Lung (tissue), 12 donors: ENCODE data around the gene PXMP4. TPM values are rescaled to one million over a fixed set of nuclear protein-coding genes. Genes with fewer than 3 reads are reported as not detected.

Experiments used
- ATAC-seq: fragments of 200-7000 bp; cut with Tn5 transposase; one replicate; pipeline ENCODE4 v1.9.1; 2020; ENCODE audit warnings: moderate number of reproducible peaks; ENCODE audit not compliant: insufficient read depth, low FRiP score
- DNase-seq, 3 donors: peaks; one replicate each; pipeline ENCODE4 v3.0.0-alpha.2; 2013 to 2017
- H3K27ac ChIP-seq, 2 donors: one replicate each; pipeline ENCODE4 v1.5.1; 2013; ENCODE audit warnings: mild to moderate bottlenecking in 2 of 2, moderate library complexity in 2 of 2, control low read depth in 1 of 2, inconsistent platforms in 1 of 2, low read depth in 1 of 2, low read length in 1 of 2
- H3K27me3 ChIP-seq, 3 donors: one replicate each; pipeline ENCODE4 v1.5.1; 2013; ENCODE audit warnings: low read length in 2 of 3; ENCODE audit not compliant: control insufficient read depth in 3 of 3, insufficient read depth in 3 of 3
- H3K36me3 ChIP-seq, 4 donors: one replicate each; pipeline ENCODE4 v1.5.1; 2013; ENCODE audit warnings: low read length in 4 of 4, mild to moderate bottlenecking in 1 of 4, moderate library complexity in 1 of 4; ENCODE audit not compliant: control insufficient read depth in 4 of 4, insufficient read depth in 4 of 4
- H3K4me1 ChIP-seq, 5 donors: one replicate each; pipeline ENCODE4 v1.5.1; 2013; ENCODE audit warnings: low read length in 5 of 5, mild to moderate bottlenecking in 2 of 5, moderate library complexity in 1 of 5; ENCODE audit not compliant: control insufficient read depth in 5 of 5, insufficient read depth in 5 of 5
- H3K4me3 ChIP-seq: one replicate; pipeline ENCODE4 v1.5.1; 2013; ENCODE audit warnings: mild to moderate bottlenecking, control low read depth, moderate library complexity
- H3K9ac ChIP-seq, 2 donors: one replicate each; pipeline ENCODE4 v1.5.1; 2013; ENCODE audit warnings: low read length in 2 of 2, control low read depth in 1 of 2; ENCODE audit not compliant: insufficient read depth in 1 of 2
- H3K9me3 ChIP-seq, 4 donors: one replicate each; pipeline ENCODE4 v1.5.1; 2013; ENCODE audit warnings: low read length in 3 of 4, mild to moderate bottlenecking in 1 of 4, moderate library complexity in 1 of 4; ENCODE audit not compliant: control insufficient read depth in 4 of 4, insufficient read depth in 3 of 4
- CTCF ChIP-seq: IDR thresholded peaks from 2 replicates; pipeline ENCODE4 v1.5.1; 2012; ENCODE audit warnings: mild to moderate bottlenecking; ENCODE audit errors: control extremely low read depth, extremely low read depth
- WGBS, 2 donors: extraction: QIAGEN DNeasy Blood & Tissue Kit; methylation state at CpG; one replicate each; pipeline ENCODE4 v1.1.7; 2013; 5-methylcytosine and 5-hydroxymethylcytosine counted together
- polyA plus RNA-seq, 2 donors: library from polyadenylated mRNA; stranded (reverse); fragments of 200-250 nt; gene quantifications; one replicate each; pipeline ENCODE4 v1.2.1, GENCODE V29; 2013
- total RNA-seq, 2 donors: library from RNA; depleted of rRNA in 1 of 2; stranded (reverse); fragments of >200 nt in 1 of 2; gene quantifications; one replicate each; pipeline ENCODE4 v1.2.1, GENCODE V29; 2014 to 2021
- donor health status: control.
- donor health status: control.
- donor health status: Bipolar disorder and iron deficiency.
- donor health status: healthy.
- donor health status: DM: yes; HTN: yes; CAD: no.

The PXMP4 gene
- total and polyA plus RNA-seq, 4 donors, result 10.2 to 36.8 (median 26.8) TPM

- Histone ChIP-seq H3K9ac (no peak overlapping the region), H3K4me3 (no peak overlapping the region), H3K27ac (no peak overlapping the region), H3K27me3 (no peaks in the 10 kb centered on the region), H3K9me3 (no peaks in the 10 kb centered on the region), H3K36me3 (peaks cover 0 to 2% (median 0%) of the 10 kb centered on the region in 4 donors), H3K4me1 (peaks cover 0 to 17% (median 14%) of the 10 kb centered on the region in 5 donors)
- TF ChIP-seq CTCF, result no peak
- 87 to 88% methylated on average over 5 of the region's 5 CpGs for WGBS, 2 donors
- ATAC-seq (no peak), DNase-seq (no peak)
These were observed 38.8 kb downstream of the PXMP4 start for GRCh38 chr20:33681288-33681687.

GRCh38 chr20:33680686-33681085 lies 39.4 kb downstream of the PXMP4 start:
- DNase-seq (no peak), ATAC-seq (no peak)
- H3K27me3 ChIP-seq, result no peaks in the 10 kb centered on the region
- no peak overlapping the region for H3K27ac ChIP-seq
- peaks cover 0 to 23% (median 16%) of the 10 kb centered on the region in 5 donors for H3K4me1 ChIP-seq
- TF ChIP-seq CTCF, result no peak
- 90 to 96% methylated on average over 2 of the region's 2 CpGs for WGBS, 2 donors
- no peak overlapping the region for H3K9ac ChIP-seq
- H3K4me3 ChIP-seq, result no peak overlapping the region
- peaks cover 0 to 2% (median 0%) of the 10 kb centered on the region in 4 donors for H3K36me3 ChIP-seq
- H3K9me3 ChIP-seq, result no peaks in the 10 kb centered on the region

GRCh38 chr20:33679758-33680485 lies 40.2 kb downstream of the PXMP4 start:
- H3K9me3 ChIP-seq, result no peaks in the 10 kb centered on the region
- H3K4me1 ChIP-seq, result peaks cover 0 to 24% (median 9%) of the 10 kb centered on the region in 5 donors
- WGBS, 2 donors, result 81 to 89% methylated on average over 20 of the region's 20 CpGs
- no peak overlapping the region for H3K9ac ChIP-seq
- DNase-seq (no peak), ATAC-seq (peak; percentile 30)
- H3K27me3 ChIP-seq, result no peaks in the 10 kb centered on the region
- H3K36me3 ChIP-seq, result peaks cover 0 to 2% (median 0%) of the 10 kb centered on the region in 4 donors
- H3K27ac ChIP-seq, result no peak overlapping the region
- no peak for TF ChIP-seq CTCF
- H3K4me3 ChIP-seq, result no peak overlapping the region
